NCI-H524 (cell line): Measurements from ENCODE around the gene TSPAN15.
"Not testable (repeated sequence)": the region's sequence is repeated elsewhere in the genome, so short reads cannot be mapped to it uniquely, and the experiment has no call there.

Source experiments
- DNase-seq, 2 experiments: peaks; one replicate each; lab custom pipeline; 2025; lab: John Stamatoyannopoulos, UW

The TSPAN15 gene

DNA sequence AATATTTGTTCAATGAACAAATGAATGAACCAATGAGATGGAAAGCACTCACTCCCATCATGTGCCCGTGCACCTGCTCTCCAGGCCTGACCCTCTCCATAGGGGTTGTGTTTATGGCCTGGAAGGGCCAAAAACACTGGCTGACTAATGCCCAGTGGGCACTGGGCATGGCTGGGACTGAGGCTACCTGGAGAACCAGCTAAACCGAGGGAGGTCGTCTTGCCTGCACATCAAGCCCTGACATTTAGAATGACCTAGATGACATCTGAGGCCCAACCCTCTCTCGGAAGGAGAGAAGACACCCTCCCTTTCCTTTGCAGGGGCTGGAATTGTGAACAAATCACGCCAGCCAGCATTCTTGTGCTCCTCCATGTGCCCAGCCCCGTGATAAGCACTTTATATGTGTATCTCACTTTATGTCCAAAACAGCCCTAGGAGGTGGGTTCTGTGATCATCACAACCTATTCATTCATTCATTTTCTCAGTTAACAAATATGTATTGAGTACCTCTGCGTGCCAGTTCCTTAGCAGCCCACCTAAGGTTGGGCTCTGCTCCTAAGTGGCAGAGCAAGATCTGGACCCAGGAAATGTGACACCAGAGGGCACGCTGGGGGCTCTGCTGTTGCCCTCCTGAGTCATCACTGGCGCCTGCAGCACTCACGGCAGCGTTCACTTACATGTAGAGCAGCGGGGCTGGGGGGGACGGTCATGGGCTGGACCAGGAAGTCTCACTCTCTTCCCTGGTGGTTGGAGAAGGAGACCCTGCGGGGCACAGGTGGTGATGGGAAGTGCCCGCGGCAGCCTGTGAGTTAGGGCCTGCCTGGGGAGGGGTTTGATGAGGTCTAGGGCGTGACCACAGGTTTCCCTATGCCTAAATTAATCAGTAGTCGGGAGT is 52.0 kb downstream of the TSPAN15 start:
- DNase-seq, result no peak

DNA sequence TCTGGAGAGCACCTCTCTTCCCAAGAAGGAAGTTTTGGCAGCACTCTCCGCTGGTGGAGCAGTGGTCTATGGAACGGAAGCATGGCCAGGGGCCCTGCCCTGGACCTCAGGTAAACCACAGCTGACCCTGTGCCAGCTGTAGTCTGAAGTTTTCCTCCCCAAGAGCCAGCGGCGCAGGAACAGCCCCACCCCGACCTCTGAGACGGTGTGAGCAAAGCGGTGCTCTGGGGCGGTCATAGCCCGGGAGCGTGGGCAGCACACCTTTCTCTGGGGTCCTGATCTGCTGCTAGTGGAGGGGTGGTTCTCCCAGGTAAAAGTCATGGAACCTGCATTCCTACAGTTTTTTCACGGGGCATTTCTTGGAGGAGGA is 52.6 kb downstream of the TSPAN15 start:
- no peak for DNase-seq

DNA sequence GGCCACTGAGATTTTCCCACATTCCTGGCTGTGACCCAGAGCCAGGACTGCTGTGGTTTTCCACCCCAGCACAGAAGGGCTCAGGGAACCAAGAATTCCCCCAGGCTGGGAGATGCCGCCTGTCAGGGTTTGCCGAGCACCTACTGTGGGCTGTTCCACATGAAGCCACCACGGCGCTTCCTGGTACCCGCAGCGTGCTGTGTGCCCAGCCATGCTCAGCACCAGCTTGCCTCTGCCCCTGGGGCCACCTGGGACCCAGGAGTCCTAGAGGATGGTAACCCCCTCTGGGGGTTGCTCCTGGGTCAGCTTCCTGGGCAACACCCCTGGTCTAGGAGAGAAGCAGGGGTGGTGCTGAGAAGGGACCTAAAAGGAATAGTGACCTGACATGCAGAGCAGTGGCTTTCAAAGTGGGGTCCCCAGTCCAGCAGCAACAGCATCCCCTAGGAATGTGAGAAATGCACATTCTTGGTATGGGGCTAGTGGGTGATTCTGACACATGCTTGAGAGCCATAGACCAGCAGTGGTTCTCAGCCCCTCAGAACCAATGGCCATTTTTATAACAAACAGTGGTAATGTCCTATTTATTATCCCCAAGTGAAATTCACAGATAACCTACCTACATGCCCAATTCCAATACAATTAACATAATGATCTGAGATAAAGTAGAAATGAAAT is 53.4 kb downstream of the TSPAN15 start:
- DNase-seq, result no peak

DNA sequence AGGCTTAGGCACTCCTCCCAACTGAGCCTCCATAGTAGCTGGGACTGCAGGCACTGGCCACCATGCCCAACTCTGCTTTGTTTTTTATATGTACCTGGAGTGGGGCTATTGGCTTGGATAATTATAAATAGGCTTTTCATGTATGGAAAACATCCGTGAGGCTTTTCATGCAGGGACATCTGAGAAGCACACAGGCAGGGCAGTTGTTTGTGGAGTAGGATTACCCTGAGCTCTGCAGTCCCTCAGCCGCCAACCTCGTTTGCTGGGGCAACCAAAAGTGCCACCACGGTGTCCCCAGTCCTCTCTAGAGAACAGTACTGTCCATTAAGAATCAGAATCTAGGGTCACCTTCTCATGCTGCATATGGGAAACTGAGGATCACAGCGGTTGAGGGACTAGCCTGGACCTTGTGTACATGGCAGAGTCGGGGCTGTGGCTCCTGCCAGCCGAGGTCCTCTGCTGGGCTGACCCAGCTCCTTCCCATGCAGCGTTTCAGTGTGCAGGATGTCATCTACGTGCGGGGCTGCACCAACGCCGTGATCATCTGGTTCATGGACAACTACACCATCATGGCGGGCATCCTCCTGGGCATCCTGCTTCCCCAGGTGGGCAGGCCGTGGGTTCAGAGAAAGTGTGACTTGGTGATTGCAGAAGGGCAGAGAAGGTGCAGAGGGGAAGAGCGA is 54.5 kb downstream of the TSPAN15 start:
- DNase-seq, result no peak

DNA sequence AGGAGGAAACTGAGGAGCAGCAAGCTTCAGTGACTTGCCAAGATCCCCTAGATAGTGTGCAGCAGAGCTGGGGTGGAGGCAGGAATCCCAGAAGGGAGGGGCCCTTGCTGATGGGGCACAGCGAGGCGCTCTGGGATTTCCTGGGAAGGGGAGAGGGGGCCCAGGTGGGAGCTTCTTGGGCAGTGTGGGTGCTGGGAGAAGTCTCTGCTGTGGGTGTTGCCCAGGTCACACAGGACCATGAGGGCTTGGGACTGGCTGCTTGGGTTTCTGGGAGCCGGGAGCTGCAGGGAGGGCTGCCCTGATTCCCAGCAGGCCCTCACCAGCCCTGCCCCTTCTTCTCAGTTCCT is 55.2 kb downstream of the TSPAN15 start:
- no peak for DNase-seq

DNA sequence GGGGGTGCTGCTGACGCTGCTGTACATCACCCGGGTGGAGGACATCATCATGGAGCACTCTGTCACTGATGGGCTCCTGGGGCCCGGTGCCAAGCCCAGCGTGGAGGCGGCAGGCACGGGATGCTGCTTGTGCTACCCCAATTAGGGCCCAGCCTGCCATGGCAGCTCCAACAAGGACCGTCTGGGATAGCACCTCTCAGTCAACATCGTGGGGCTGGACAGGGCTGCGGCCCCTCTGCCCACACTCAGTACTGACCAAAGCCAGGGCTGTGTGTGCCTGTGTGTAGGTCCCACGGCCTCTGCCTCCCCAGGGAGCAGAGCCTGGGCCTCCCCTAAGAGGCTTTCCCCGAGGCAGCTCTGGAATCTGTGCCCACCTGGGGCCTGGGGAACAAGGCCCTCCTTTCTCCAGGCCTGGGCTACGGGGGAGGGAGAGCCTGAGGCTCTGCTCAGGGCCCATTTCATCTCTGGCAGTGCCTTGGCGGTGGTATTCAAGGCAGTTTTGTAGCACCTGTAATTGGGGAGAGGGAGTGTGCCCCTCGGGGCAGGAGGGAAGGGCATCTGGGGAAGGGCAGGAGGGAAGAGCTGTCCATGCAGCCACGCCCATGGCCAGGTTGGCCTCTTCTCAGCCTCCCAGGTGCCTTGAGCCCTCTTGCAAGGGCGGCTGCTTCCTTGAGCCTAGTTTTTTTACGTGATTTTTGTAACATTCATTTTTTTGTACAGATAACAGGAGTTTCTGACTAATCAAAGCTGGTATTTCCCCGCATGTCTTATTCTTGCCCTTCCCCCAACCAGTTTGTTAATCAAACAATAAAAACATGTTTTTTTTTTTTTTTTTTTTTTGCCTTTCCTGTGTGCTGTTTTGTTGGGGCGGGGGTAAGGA is 55.8 kb downstream of the TSPAN15 start:
- no peak for DNase-seq

DNA sequence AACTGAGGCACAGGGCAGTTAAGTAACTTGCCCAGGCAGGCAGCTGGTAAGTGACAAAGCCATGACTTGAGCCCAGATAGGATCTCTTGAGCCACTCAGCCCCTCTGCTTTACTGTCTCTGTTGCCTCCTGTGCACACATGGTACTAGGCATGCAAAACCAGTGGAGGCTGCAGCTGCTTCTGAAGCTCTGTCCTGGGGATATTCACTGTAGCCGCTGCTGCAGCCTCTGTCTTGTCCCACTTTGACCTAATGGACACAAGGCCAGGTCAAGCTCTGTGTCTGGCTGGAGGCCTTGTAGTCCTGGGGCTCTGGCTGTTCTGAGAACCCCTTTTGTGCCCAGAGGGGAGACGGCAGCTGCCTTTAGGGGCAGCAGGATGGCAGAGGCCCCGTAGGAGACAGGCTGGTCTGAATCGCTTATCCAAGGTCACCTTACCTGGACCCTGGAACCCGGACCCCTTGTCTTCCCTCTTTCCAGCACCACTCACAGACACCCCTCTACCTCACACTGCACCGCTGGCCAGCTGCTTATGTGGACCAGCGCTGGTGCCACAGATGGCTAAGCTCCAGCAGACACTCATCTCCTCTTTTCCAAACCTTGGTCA is 57.6 kb downstream of the TSPAN15 start:
- DNase-seq, result no peak

DNA sequence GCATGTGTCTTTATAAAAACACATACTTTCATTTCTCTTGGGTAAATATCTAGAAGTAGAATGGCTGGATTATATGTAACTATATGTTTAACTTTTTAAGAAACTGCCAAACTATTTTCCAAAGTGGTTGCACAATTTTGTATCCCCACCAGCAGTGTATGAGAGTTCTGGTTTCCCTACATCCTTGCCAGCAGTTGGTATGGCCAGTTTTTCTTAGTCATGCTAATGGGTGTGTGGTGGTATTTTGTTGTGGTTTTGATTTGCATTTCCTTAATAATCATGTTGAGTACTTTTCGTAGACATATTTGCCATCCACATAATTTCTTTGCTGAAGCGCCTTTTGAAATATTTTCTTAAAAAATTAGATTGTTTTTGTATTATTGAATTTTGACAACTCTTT is 61.6 kb downstream of the TSPAN15 start:
- no peak for DNase-seq

DNA sequence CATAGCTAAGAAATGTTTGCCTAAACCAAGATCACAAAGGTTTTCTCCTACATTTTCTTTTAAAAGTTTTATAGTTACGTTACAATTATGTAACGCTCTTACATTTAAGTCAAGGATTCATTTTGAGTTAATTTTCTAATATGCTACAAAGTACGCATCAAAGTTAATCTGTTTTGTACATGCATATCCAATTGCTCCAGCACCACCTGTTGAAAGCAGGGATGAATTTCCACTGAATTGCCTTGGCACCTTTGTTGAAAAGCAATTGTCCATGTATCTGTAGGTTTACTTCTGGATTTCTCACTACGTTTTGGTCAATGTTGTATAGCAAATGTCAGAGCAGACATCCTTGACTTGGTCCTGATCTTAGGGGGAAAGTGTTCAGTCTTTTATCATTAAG is 62.4 kb downstream of the TSPAN15 start:
- DNase-seq, result no peak

DNA sequence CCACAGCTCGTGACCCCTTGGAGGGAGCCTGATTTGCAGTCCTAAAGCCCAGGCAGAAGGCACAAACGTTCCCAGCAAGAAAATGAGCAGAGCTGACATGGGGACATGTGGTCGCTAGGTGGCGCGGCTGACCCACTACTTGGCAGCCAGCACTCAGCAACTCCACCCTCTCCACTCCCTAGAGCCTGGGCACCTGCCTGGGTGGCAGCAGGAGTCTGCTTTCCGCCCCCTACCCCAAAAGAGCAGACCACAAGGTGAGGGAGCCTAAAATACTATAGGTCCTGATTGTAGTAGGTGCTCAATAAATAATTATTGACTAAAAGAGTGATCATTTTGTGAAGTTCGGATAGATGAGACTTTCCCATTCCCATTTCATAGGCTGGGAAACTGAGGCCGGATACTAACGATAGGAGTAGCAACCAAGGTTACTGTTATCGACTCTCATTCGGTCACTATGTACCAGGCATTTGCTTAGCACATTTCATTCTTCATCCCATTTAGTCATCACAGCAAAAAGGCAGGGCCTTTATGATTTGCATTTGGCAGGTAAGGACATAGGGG is 64.5 kb downstream of the TSPAN15 start:
- peak; percentile 14 to 45 for DNase-seq

DNA sequence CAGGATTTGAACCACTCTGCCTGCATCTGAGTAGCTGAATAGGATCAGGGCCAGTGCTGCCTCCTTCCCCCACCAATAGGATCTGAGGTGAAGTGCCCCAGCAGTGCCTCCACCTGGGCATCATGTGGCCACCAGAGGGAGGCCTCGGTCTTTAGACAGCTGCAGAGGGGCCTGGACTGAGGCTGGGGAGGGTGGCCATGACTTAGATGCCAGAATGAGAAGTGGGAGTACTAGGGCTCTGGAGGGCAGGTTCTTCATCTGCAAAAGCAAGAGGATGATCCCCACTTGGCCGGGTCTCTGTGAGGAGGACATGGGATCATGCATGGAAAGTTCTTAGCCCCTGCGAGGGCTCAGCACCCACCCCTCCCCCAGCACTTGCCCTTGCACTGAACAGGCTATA is 65.1 kb downstream of the TSPAN15 start:
- peak; percentile 3 to 50 for DNase-seq

DNA sequence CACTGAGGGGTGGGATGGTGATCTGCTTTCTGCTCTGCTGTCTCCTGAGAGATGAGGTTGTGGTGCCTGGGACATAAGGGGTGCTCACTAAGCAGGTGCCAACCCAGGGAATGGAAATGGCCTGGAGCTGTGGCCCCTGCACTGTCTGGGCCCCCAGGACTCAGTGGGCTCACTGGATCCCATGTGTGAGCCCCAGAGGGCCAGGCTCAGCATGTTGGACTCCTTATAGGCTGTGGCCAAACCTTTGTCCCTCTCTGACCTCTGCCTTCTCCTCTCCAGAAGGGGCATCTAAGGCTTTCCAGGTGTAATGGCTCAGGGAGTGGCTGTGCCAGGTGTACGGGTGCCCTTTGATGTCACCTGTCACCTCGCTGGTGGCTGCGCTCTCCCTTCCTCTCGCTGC is 65.5 kb downstream of the TSPAN15 start:
- DNase-seq, result no peak

DNA sequence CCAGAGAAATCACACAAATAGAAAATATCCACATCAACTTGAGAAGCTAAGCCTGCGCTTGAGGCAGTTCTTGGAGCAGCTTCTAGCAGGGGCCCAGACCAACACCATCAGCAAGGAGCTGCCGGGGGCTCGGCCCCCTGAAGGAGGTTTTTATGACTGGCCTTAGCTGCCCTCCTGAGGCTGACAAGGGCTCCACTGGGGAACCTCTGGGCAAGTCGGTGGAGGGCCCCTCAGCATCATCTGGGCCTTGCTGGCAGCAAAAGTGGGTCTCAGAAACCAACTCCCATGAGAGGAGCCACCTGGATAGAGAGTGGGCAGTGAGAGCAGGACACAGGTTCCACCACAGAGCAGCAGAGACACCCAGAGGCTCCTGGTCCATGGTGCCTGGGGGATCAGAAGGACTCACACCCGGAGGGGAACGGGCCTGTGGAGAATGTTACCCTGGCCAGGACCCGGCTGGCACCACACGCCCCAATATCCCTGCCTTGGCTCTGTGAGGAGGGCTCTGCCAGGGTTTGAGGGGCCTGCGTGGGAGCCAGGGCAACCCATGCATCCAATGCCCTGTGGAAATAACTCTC is 66.1 kb downstream of the TSPAN15 start:
- DNase-seq, result no peak

DNA sequence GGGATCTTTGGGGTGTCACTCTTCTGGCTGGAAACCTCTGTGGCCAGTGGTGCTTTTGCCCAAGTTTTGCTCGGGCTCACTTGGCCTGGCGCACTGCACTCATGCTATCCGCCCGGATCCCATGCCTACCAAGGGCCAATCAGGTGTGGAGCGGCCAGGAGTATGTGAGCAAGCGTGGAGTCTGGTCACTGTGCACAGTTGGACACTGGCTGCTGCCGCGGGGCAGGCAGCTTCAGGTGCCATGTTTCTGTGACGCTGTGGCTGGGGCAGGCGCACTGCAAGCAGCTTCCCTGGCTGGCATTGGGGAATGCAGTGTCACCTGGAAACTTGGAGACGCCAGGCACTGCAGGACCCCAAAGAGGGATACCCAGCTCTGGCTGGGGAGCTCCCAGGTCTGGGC is 76.7 kb downstream of the TSPAN15 start:
- DNase-seq, result no peak

DNA sequence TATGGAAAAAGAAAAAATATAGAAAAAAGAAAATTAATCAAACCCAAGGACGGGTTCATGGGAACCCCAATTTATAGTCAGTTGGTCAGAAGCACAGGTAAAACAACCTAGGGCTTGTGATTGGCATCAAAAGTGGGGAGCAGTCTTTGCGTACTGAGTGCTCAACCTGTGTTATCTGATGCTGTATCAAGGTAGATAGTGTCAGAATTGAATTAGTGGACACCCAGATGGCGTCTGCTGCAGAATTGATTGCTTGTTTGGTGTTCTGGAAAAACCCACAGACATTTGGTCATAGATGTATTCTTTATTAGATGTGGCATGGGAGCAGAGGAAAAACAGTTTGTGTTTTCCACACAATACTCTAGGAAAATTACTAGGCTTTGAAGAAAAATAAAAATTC is 82.4 kb downstream of the TSPAN15 start:
- DNase-seq, result no peak

DNA sequence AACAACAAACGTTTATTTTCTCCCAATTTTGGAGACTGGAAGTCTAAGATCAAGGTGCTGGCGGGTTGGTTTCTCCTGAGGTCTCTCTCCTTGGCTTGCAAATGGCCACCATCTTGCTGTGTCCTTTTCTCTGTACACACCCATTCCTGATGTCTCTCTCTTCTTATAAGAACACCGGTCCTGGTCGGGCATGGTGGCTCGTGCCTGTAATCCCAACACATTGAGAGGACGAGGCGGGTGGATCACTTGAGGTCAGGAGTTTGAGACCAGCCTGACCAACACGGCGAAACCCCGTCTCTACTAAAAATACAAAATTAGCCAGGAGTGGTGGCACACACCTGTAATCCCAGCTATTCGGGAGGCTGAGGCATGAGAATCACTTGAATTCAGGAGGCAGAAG is 85.3 kb downstream of the TSPAN15 start:
- not testable (repeated sequence) for DNase-seq

DNA sequence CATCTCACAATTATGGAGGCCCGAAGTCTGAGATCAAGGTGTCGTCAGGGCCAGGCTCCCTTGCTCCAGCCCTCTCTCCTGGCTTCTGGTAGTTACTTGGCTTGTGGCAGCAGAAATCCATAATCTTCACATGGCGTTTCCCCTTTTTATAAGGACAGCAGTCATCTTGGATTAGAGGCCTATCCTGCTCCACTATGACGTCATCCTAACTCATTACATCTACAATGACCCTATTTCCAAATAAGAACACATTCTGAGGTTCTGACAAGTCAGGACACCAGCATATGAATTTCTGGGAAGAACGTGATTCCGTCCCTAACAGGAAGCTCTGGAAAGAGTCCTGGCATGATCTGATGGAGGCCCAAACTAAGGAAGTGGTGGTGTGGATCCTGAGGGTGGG is 86.2 kb downstream of the TSPAN15 start:
- no peak for DNase-seq

DNA sequence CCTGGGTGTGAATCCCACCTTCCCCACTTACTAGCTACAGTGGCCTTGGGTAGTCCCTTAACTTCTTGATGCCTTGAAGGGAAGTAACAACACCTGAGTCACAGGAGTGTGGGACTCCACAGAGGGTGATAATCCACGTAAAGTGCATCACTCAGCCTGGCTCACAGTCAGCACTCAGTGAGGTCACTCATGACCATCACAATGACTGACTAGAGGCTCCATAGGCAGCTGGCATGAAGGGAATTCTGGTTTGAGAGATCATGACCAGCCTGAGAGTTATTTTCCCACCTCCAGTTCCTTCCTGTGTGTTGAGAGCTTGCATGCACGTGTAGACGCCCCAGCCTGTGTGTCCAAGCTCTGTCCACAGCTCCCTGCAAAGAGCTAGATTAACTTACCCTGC is 87.2 kb downstream of the TSPAN15 start:
- DNase-seq, result no peak

DNA sequence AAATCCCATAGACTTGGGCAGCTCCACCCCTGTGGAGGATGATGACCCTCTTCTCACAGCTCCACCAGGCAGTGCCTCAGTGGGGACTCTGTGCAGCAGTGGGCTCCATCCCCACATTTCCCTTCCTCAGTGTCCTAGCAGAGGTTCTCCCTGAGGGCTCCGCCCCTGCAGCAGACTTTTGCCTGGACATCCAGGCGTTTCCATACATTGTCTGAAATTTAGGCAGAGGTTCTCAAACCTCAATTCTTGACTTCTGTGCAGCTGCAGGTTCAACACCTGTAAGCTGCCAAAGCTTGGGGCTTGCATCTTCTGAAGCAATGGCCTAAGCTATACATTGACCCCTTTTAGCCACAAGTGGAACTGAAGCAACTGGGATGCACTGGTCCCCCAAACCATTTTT is 90.2 kb downstream of the TSPAN15 start:
- no peak for DNase-seq

DNA sequence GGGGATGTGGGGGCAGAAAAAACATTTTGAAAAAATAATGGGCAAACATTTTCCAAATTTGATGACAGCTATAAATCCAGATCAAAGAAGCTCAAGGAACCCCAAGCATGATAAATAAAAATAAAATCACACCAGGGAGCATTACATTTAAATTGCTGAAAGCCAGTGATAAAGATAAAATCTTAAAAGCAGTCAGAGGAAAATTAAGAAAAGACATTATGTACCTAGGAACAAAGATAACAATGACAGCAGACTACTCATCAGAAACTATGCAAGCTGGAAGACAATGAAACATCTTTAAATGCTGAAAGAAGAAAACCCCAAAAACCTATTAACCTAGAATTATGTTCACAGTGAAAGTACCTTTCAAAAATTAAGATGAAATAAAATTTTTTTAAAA is 98.7 kb downstream of the TSPAN15 start:
- no peak for DNase-seq

DNA sequence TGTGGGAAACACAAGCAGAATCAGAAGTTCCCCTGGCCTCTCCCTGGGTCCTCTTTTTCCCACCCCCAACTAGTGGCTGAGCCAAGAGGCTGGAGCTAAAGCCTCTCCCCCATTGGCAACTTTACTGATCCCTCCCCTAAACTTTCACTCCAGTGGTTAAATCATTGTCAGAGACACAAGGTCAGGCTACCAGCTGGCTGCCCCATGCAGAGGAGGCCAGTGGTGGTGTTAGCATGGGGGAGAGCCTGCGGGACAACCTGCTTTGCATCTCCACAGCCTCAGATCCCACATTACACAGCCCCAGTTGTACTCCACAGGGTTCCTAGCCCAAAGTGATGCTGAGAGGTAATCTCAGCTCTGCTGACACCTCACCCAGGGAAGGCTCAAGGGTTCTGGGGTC is 101.0 kb downstream of the TSPAN15 start:
- DNase-seq, result no peak
